HG02571 (cell line): Measurements from ENCODE around the gene FOLR3.
"Not testable (repeated sequence)": the region's sequence is repeated elsewhere in the genome, so short reads cannot be mapped to it uniquely, and the experiment has no call there.

ENCODE experiments used
- ATAC-seq: cut with Tn5 transposase; IDR thresholded peaks from one replicate; pipeline ENCODE4 v1.9.1; 2021; ENCODE audit warnings: mild to moderate bottlenecking, moderate library complexity; ENCODE audit not compliant: unreplicated experiment

Gene FOLR3

GRCh38 chr11:72135473-72135872 lies at the start of gene FOLR3:
Gene FOLR3, plus strand, starts transcription at chr11:72135725. Its CDS starts 228 bp downstream, at chr11:72135953.
- ATAC-seq = not testable (repeated sequence)

- ATAC-seq = no peak
These were observed 47.3 kb upstream of the FOLR3 start for GRCh38 chr11:72088076-72088808.

DNA sequence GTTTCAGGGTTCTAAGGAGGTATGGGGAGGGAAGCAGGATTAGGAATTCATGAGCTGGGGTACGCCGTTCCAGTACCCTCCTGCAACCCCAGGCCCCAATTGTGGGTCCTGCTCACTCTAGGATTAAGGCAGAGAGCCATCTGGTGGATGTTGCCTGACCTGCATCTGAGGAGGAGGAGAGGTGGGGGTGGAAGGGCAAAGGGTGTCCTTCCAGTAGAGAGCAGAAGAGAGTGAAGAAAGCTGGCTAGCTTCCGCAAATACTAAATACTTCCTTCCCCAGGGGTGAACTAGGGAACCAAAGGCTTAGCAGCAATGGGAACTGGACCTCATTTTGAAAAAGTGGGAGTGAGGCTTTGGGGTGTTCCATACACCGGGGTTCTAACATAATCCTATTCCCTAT lies 44.2 kb upstream of the FOLR3 start:
- no peak for ATAC-seq

DNA sequence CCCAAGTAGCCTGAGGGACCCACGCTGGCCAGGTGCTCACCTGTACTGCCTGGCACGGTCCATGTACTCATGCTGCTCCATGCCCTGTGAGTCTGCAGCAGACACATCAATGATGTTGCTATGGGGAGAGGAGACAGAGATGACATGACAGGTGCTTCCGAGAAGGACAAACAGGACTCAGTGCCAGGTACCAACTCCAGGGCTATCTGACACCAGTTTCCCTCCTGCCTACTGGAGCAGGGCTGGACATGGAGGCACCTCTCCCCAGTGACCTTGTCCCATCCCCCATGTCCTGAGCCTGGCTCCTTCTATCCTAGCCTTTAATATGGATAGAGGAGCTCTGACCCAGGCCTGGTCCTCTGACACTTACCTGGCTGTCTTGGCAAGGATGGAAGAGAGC lies 36.8 kb upstream of the FOLR3 start:
- no peak for ATAC-seq

- ATAC-seq = no peak
These were observed 35.5 kb upstream of the FOLR3 start for GRCh38 chr11:72100009-72100408.

DNA sequence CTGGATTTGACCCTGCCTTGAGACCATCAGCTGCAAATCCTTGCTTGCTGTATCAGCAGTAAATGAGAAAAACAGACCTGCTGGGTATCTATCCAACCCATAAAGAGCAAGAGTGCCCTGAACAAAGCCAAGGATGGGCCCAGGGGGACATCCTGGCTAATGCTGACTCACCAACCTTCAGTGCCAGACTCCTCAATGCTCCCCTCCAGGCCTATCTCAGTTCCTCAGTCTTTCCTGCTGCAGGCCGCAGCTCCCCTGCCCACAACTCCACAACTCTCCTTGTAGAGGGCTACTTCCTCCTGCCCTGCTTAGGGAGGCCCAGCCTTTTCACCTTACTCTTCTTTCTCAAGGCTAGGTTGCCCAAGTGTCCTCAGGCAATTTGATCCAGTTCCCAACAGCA lies 35.1 kb upstream of the FOLR3 start:
- ATAC-seq = no peak

- no peak for ATAC-seq
These were observed 33.4 kb upstream of the FOLR3 start for GRCh38 chr11:72102162-72102561.

GRCh38 chr11:72102631-72102945 lies 32.9 kb upstream of the FOLR3 start:
- ATAC-seq = no peak

DNA sequence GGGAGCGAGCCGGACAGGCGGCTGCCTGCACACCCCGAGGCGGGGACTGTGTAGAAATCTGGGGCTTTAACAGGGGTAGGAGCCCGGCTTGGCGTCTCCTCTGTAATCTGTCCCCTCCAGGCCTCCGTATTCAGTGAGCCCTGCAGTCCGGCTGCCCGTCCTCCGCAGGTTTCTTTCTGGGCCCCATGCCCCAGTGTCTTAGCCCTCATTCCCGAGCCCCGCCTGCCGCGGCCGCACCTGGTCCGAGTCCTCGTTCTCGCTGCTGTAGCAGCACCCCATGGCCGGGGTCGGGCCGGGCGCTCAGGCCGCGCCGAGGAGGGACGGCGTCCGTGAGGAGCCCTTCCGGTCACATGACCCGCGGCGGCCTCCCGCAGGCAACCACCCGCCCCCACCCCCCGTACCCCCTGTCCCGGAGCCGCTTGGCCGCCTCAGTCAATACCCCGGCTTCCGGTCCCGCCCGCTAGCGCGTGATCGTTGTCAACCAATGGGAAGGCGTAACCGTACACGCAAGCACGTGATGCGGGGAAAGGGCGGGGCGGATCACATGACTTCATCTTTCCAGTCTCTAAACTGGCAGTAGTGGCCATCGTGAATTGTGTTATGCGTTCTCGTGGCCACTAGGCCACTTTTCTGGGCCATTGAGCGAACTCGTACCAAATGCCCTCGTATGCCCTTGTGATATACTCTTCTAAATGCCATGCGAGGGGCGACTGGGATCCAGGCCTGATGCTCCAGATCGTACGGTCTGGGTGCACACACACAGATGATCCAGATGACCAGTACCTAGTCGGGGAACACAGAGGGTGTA lies 32.4 kb upstream of the FOLR3 start, which contains the start of gene LAMTOR1:
Gene LAMTOR1 (minus strand): TSS at position 352 of the 808 bp plus-strand sequence. CDS start 73 bp downstream, at position 279.
- ATAC-seq = peak; percentile 88

DNA sequence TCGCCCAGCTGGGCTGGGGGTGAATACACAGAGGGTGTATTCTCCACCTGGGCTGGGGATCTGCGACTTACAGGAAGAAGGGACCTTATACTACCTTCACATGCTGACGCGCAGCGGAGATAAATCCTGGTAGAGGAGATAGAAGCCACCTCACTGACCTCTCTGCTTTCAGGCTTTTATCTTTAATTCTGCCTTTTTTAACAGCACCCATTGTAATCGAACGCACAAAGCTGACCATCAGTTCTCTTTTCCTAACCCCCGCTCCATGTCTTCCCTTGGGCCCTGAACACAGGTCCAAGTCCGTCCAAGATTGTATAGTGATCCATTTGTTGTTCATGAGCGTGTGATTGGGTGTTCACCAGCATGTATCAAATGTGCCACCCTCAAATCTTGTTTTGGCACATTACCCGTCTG lies 31.8 kb upstream of the FOLR3 start:
- no peak for ATAC-seq

GRCh38 chr11:72105888-72106287 lies 29.6 kb upstream of the FOLR3 start, which contains the start of gene TOMT:
Gene TOMT, plus strand, starts transcription at chr11:72105924. Its CDS starts 28 bp downstream, at chr11:72105952.
- ATAC-seq = no peak

DNA sequence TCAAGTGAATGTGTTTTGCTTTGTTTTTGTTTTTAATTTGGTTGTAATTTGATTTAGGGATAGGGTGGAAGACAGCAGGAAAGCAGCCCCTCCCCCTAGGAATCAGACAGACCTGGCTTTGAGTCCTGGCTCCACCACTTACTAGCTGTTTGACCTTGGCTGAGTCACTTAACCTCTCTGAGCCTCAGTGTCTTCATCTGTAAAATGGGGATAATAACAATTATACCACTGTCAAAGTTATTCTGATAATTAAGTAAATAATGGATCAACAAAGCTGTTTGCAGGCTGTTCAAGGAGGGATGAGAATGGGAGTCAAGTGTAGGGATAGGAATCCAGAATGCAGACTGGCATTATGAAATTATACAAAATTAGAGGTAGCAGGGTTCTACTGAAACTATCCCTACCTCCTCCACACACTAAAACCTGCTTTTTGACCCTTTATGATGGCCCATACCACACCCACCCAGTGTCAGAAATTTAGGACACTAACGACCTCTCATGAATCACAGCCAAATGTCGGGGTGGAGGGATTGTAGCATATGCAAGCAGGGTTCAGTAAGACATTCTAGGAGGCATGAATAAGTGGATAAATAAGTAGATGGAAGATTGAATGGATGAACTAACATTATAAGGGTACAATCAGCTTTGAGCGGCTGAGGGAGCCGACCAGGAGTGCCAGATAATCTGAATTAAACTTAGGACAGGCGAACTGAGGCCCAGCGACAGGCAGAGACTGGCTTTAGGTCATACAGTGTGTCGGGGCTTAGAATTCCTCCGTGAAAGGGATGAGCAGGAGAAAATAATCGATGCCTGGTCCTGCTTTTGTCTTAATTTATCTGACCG lies 24.0 kb upstream of the FOLR3 start:
- ATAC-seq = peak; percentile 1

GRCh38 chr11:72112143-72112977 lies 23.2 kb upstream of the FOLR3 start, which contains the start of gene ANAPC15:
Gene ANAPC15, minus strand, starts transcription at chr11:72112695. Its CDS starts 1,419 bp downstream, at chr11:72111276.
- peak; percentile 89 for ATAC-seq

- no peak for ATAC-seq
These were observed 22.3 kb upstream of the FOLR3 start for GRCh38 chr11:72112978-72113808.

DNA sequence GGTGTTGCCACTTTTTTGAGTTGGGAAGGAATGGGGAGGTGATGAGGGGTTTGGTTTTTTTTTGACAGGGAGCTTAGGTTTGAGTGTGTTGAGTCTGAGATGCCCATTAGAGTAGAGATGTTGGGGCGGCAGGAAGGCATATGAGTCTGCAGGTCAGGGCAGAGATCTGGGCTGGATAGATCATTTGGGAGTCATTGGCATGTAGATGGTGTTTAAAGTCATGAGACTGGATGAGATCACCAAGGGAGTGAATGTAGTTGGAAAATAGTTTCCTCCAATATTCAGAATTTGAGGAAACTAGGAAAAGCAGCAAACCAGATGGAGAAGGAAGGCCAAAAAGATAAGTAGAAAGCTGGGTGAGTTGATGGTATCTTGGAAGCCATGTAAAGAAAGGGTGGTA lies 21.0 kb upstream of the FOLR3 start:
- ATAC-seq = no peak

DNA sequence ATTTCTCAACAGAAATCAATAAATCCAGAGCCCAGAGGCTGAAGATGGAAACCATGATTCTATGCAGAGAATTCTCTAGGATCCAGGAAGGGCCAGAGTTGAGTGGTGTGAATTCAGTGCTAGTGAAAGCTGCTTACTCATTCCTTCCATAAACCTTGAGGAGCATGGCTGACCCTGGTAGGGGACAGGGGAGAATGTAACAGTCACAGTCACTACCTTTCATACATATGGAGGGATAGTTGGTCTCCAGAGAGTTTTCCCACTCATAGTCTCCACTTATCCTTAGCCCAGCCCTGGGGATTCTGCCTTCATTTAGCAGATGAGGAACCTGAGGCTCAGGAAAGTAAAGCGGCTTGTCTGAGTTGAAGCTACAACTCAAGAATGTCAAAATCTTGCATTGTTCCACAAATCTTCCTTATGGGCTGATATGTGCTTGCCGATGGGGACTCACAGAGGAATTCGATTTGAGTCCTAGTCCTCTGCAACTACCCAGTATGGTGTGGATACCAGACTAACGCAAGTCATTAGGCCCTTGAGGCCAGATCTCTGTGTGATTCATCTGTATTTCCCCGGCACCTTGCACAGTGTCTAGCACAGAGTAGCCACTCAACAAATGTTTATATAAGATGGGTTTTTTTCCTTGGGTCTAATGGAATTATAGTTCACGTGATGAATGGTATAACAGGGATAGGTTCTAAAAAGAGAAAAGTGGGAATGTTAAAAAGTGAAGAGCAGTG lies 19.3 kb upstream of the FOLR3 start:
- no peak for ATAC-seq

DNA sequence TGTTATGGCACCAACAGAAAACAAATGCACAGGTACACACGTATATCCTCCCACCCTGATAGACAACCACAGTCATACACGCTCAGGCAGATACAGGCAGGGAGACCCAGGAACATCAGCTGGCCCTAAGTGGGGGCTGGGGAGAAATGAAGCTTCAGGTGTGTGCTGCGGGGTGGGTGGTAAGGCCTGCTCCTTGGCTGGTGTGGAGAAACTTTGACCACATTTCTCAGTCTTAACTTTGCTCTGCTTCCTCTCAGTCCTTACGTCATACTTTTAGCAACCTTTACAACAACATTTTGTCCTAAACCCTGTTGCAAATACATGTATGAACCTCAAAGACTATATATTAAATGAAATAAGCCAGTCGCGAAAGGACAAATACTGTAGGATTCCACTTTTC lies 16.3 kb upstream of the FOLR3 start:
- no peak for ATAC-seq

- no peak for ATAC-seq
These were observed 14.6 kb upstream of the FOLR3 start for GRCh38 chr11:72120930-72121329.

GRCh38 chr11:72122607-72123006 lies 12.9 kb upstream of the FOLR3 start:
- no peak for ATAC-seq
